GM19035 (cell line): Measurements from ENCODE around the gene SPIN2B.

ENCODE experiments used
- ATAC-seq: cut with Tn5 transposase; IDR thresholded peaks from one replicate; pipeline ENCODE4 v1.9.1; 2021; ENCODE audit not compliant: unreplicated experiment

The SPIN2B gene

GRCh38 chrX:57074458-57074857, 46.9 kb downstream of the SPIN2B start:
- ATAC-seq, result no peak

DNA sequence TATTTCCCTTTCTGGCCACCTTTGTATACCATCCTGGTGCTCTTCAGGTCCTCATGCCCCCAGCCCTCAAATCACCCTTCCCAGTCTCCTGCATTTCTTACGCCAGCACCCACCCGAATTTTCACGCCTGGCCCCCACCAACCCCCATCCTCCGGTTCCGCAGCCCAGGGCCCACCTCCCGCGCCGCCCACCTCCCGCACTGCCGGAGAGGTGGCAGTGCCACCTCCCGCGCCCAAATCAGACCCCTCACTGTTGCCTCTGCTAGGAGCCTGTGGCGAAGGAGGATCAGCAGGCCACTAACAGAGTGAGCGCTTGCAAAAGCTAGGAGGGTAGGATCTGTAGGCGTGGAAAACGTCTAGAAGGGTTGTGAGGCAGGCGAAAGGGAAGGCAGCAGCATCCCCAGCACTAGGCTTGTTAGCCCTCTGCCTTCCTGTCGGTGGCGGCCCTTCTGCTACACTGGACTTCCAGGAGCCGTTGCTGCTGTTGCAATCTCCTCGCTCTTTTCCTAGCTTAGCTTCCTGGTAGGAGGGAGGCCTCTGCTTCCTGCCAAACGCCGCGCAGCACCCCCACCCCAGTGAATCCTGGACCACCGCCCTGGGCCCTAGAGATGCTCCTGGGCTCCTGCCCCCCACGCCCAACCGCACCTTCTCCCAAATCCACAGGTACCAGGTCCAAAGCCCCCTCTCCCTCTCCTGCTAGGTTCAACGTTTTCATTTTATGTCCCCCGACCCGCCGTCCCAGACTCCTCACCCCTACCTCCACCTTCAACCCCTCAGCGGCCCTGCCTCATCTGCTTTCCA, 51.0 kb downstream of the SPIN2B start:
- no peak for ATAC-seq
